HG02852 (cell line): Measurements from ENCODE around the gene PPBP.

Experiments used
- ATAC-seq: cut with Tn5 transposase; IDR thresholded peaks from one replicate; pipeline ENCODE4 v1.9.1; 2021; ENCODE audit warnings: mild to moderate bottlenecking, moderate library complexity; ENCODE audit not compliant: unreplicated experiment

The PPBP gene

GRCh38 chr4:73988061-73988460, at the start of gene PPBP:
PPBP (minus strand) TSS chr4:73988190; CDS start chr4:73988103, 87 bp downstream.
- no peak for ATAC-seq

GRCh38 chr4:74037076-74037955, 49.3 kb upstream of the PPBP start:
- no peak for ATAC-seq

- ATAC-seq = no peak
These were observed 45.7 kb upstream of the PPBP start for GRCh38 chr4:74033739-74034138.

DNA sequence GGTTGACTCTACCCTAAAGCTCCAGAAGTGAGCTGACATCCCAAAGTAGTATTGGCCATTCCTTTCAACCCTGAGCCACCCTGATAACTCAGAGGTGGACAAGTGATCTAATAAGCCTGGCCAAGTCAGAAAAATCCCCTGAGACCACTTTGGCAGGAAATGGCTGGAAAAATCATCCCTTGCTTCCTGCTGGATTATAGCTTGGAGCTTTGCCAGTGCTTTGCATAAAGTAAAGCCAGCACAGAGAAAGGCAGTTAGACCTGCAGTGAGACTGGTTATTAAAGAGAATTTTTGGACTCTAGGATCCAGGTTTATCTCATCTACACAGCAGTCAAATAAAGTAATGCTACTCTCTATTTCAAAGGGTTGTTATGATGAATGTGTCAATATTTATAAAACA, 44.1 kb upstream of the PPBP start:
- no peak for ATAC-seq

DNA sequence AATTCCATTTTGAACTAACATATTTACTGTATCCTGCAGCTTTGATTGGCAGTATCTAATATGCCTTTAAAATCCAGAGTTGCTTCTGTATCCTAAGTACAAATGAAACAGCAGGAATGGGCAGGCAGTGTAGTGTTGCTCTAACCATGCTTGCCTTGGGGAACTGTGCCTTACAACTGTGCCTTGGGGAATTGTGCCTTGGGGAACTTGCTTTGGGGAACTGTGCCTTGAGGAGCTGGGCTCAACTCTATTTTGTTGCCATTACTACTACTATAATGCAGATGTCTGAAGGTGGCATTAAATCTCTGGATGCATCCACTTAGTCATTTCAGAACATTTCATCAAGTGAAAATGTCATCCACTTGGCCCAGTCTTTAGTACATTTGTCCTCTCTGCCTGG, 43.6 kb upstream of the PPBP start:
- no peak for ATAC-seq

DNA sequence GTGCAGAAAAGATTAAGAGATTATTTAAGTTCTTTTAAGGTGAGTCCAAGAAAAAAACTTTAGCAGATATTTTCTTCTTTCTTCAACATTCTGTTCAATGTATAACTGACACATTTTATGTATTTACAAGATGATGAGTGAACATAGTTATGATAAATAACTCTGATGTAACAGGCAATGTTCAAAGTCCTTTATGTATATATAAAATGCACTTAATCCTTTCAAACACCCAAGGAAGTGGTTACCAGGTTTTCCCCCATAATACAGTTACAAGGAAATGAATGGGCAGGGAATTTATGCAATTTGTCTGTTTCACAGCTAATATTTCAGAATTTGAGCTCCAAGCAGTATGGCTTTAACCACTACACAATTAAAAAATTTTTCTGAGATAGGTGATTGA, 42.3 kb upstream of the PPBP start:
- no peak for ATAC-seq

DNA sequence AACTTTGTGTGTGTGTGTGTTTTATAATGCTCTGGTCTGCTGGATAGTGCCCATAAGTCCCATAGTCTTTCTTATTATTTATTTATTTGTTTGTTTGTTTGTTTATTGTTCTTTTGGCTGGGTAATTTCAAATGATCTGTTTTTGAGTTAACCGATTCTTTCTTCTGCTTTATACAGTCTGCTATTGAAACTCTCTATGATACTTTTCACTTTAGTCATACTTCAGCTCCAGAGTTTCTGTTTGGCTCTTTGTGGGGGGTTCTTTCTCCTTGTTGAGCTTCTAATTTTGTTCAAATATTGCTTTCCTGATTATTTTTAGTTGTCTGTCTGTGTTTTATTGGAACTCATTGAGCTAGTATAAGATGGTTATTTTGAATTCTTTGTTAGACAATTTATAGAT, 40.5 kb upstream of the PPBP start:
- ATAC-seq = no peak

DNA sequence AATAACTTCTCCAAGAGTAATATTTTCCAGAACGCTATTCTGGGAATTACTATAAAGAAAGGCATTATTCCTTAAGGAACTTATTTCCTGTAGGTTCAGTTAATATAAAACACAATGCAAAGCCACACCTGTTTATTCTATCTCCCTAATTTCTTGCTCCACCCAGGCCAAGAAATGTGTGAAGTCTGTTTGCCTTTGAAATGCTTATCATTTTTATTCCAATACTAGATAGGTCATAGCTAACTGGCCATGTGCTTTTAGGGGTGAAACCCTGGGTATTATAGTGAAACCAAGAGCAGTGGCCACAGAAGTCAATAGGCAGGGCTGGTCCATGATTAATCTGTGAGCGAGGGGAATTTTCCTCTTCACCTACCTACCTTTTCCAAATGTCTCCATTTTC, 35.7 kb upstream of the PPBP start:
- no peak for ATAC-seq

DNA sequence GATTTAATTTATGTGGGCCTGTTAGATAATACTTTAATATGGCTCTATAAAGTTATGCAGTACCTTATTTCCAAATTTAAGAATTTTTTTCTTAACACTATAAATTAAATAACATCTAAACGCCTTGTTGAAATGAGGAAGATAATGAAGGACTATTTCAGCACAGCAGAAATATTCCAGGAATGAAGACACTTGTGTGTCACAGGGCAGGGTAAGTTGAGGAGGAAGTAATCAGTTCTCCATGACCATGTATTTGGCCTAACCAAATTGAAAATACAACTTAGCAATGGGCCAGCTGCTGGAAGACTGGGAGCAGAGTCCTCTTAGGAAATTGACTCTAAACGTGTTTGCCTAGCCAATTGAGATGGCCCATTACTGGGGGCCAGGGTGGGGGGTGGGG, 33.6 kb upstream of the PPBP start:
- no peak for ATAC-seq

GRCh38 chr4:74018771-74019170, 30.8 kb upstream of the PPBP start:
- no peak for ATAC-seq

DNA sequence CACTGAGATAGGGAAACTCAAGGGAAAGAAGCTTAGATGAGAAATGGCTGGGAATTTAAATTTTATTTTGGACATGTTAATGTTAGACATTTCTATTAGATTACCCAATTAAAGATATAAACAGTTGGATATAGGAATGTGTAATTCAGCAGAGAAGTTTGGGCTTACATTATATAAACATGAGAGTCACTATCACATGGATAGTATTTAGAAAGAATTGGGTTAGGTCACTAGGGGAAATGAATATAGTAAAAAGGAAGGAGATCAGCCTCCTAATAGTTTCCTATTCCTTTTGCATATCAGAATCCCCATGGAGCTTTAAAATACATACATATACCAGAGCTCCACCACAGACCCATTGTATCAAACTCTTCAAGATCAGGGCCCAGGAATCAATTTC, 30.1 kb upstream of the PPBP start:
- no peak for ATAC-seq

DNA sequence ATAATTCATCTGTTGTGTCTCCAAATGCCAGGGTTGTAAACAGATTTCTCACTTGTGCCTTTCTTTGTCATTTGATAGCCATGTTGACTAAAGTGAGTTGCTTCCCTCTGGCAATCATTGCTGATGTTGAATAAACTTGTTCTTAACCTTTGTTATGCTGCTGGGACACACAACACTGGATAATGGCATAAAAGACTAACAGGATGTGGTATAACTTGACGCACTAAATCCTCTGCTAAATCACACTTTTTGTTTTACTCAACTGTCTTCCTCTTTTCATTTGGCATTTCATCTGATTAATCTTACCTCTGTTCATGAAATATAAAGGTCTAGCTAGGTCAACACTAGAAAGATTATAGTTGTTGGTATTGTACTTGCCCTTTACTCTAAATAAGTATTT, 28.1 kb upstream of the PPBP start:
- ATAC-seq = no peak

DNA sequence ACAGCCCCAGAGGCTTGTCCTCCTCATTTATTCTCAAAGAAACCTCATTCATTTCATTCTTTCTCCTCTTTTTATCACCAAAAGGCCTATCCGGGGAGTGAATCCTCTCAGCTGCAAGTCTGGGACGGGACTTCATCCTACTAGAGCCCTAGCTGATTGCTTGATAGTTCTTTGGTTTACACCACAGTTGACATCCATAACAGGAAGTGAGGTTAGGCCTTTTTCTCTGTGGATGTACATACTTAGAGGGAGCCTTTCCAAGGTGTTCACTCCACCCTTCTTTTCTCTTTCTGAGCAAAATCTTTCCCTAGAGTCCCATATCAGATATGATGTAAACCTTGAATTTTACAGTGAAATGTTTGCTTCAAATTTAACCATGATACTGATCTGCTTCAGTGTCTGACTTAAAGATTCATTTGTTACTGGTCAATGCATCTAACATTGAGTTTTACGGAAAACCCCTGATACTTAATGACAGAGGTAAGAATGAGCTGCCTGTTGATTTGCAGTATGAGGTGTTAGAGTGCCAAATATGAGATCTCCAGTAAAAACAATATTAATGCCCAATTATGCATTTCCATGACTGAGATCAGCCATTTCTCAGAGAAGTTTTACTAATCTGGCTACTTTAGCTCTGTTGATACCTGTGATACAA, 27.3 kb upstream of the PPBP start:
- no peak for ATAC-seq

DNA sequence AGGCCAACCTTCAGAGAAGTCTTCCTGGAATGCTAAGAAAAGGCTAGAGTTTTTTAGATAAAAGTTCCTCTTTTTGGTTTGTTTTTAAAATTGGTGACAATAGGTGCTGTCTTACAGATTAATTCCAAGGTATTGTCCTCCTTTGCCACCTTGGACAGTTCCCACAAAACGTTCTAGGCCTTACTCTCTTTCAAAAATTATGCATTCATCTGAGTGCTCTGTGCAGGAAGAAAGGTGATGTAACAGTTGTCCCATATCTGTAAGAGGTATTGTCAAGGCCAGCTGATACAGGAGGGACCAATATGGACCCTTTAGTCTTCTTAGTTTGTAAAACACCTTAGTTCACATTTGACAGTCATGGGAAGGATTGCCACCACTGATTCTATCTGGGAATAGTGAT, 26.3 kb upstream of the PPBP start:
- no peak for ATAC-seq

DNA sequence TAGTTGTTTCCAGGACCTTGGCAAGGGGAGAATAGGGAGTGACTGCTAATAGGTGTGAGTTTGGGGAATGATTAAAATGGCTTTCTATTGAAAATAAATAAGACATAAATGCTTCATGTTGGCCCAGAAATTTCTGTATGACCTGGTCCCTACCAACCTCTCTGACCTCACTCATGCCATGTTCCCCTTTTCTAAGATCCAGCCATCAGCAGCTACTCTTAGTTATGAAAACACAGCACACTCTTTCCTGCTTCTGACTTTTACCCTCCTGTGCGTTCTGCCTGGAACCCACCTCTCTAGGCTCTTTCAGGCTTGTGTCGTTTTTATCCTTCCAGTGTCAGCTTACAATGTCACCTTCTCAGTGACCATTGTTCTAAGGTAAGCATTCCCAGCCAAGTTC, 25.3 kb upstream of the PPBP start:
- no peak for ATAC-seq

DNA sequence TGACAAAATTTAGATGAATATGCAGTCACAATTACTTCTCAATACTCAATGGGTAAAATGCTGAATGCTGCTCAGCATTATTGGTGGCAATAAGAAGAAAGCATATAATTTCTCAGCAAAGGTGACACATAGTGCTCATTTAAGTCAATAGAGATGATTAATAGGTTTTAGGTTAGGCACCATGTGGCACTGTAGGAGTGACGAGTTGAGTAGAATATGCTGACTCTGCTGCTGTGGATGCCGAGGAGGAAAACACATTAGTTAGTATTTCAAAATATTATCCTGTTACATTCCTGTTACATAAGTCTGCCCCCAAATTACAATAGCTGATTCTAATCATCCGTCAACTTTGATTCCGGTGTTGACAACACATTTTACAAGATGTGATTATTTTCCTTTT, 24.1 kb upstream of the PPBP start:
- ATAC-seq = no peak

DNA sequence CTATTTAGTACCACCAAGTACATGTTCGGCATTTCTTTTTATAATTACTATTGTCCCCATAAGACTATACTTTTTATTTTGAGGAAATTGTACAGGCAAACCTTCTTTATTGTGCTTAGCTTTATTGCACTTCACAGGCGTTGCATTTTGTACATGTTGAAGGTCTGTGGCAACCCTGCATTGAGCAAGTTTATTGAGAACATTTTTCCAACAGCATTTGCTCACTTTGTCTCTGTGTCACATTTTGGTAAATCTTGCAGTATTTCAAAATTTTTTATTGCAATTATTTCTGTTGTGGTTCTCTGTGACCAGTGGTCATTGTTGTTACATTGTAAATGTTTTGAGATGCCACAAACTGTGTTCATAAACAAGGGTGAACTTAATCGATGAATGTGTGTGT, 21.3 kb upstream of the PPBP start:
- no peak for ATAC-seq

- ATAC-seq = no peak
These were observed 18.1 kb upstream of the PPBP start for GRCh38 chr4:74006009-74006476.

- no peak for ATAC-seq
These were observed 17.5 kb upstream of the PPBP start for GRCh38 chr4:74005528-74005927.

- no peak for ATAC-seq
These were observed 16.7 kb upstream of the PPBP start for GRCh38 chr4:74004668-74005067.

- ATAC-seq = no peak
These were observed 12.3 kb upstream of the PPBP start for GRCh38 chr4:74000301-74000700.
